ENCODE results near the gene ENOX1.

The ENOX1 gene

GRCh38 chr13:43473437-43473836 lies 313.3 kb downstream of the ENOX1 start:
- no peak overlapping the region for H3K4me3 Mint-ChIP-seq
- no peak for ATAC-seq
- H3K27me3 Mint-ChIP-seq = no peaks in the 10 kb centered on the region
- H3K36me3 Mint-ChIP-seq = no peaks in the 10 kb centered on the region
- H3K27ac Mint-ChIP-seq = no peak overlapping the region
- no peaks in the 10 kb centered on the region for H3K4me1 Mint-ChIP-seq
- no peaks in the 10 kb centered on the region for H3K9me3 Mint-ChIP-seq

- Mint-ChIP-seq H3K4me3 (no peak overlapping the region), H3K27ac (no peak overlapping the region), H3K9me3 (no peaks in the 10 kb centered on the region), H3K4me1 (no peaks in the 10 kb centered on the region), H3K36me3 (no peaks in the 10 kb centered on the region), H3K27me3 (no peaks in the 10 kb centered on the region)
- no peak for ATAC-seq
Observed at GRCh38 chr13:43472980-43473379, 313.8 kb downstream of the ENOX1 start.

GRCh38 chr13:43472339-43472738 lies 314.4 kb downstream of the ENOX1 start:
- no peak overlapping the region for H3K4me3 Mint-ChIP-seq
- H3K4me1 Mint-ChIP-seq = no peaks in the 10 kb centered on the region
- H3K27ac Mint-ChIP-seq = no peak overlapping the region

GRCh38 chr13:43470610-43471009 lies 316.2 kb downstream of the ENOX1 start:
- Mint-ChIP-seq H3K36me3 (no peaks in the 10 kb centered on the region), H3K9me3 (no peaks in the 10 kb centered on the region), H3K4me3 (no peak overlapping the region), H3K4me1 (no peaks in the 10 kb centered on the region), H3K27ac (no peak overlapping the region), H3K27me3 (no peaks in the 10 kb centered on the region)
- ATAC-seq = no peak

More at GRCh38 chr13:43472339-43472738, 314.4 kb downstream of the ENOX1 start:
- Mint-ChIP-seq H3K9me3 (no peaks in the 10 kb centered on the region), H3K27me3 (no peaks in the 10 kb centered on the region), H3K36me3 (no peaks in the 10 kb centered on the region)
- ATAC-seq = no peak

GRCh38 chr13:43469791-43470190 lies 317.0 kb downstream of the ENOX1 start:
- Mint-ChIP-seq H3K27me3 (no peaks in the 10 kb centered on the region), H3K9me3 (no peaks in the 10 kb centered on the region)

GRCh38 chr13:43464578-43465264 lies 322.1 kb downstream of the ENOX1 start:
- Mint-ChIP-seq H3K9me3 (no peaks in the 10 kb centered on the region), H3K36me3 (no peaks in the 10 kb centered on the region), H3K27ac (no peak overlapping the region), H3K4me1 (no peaks in the 10 kb centered on the region), H3K4me3 (no peak overlapping the region), H3K27me3 (peaks cover 7% of the 10 kb centered on the region)
- ATAC-seq = peak; percentile 39

More at GRCh38 chr13:43469791-43470190, 317.0 kb downstream of the ENOX1 start:
- H3K36me3 Mint-ChIP-seq = no peaks in the 10 kb centered on the region
- H3K27ac Mint-ChIP-seq = no peak overlapping the region
- no peak overlapping the region for H3K4me3 Mint-ChIP-seq
- H3K4me1 Mint-ChIP-seq = no peaks in the 10 kb centered on the region
- no peak for ATAC-seq

- Mint-ChIP-seq H3K4me1 (no peaks in the 10 kb centered on the region), H3K27ac (no peak overlapping the region), H3K4me3 (no peak overlapping the region), H3K27me3 (no peaks in the 10 kb centered on the region), H3K9me3 (no peaks in the 10 kb centered on the region), H3K36me3 (no peaks in the 10 kb centered on the region)
- ATAC-seq = no peak
Observed at GRCh38 chr13:43448605-43449336, 338.0 kb downstream of the ENOX1 start.

- ATAC-seq = no peak
Observed at GRCh38 chr13:43446126-43446525, 340.6 kb downstream of the ENOX1 start.

GRCh38 chr13:43445668-43446067 lies 341.1 kb downstream of the ENOX1 start:
- H3K4me1 Mint-ChIP-seq = no peaks in the 10 kb centered on the region
- H3K4me3 Mint-ChIP-seq = no peak overlapping the region
- no peaks in the 10 kb centered on the region for H3K36me3 Mint-ChIP-seq
- no peak for ATAC-seq
- no peaks in the 10 kb centered on the region for H3K27me3 Mint-ChIP-seq
- H3K27ac Mint-ChIP-seq = no peak overlapping the region
- no peaks in the 10 kb centered on the region for H3K9me3 Mint-ChIP-seq

More at GRCh38 chr13:43446126-43446525, 340.6 kb downstream of the ENOX1 start:
- no peaks in the 10 kb centered on the region for H3K36me3 Mint-ChIP-seq
- no peak overlapping the region for H3K27ac Mint-ChIP-seq
- H3K4me1 Mint-ChIP-seq = no peaks in the 10 kb centered on the region
- H3K4me3 Mint-ChIP-seq = no peak overlapping the region
- no peaks in the 10 kb centered on the region for H3K9me3 Mint-ChIP-seq
- no peaks in the 10 kb centered on the region for H3K27me3 Mint-ChIP-seq

- Mint-ChIP-seq H3K9me3 (no peaks in the 10 kb centered on the region), H3K36me3 (no peaks in the 10 kb centered on the region), H3K27me3 (no peaks in the 10 kb centered on the region), H3K27ac (no peak overlapping the region), H3K4me3 (no peak overlapping the region), H3K4me1 (no peaks in the 10 kb centered on the region)
- peak; percentile 24 for ATAC-seq
Observed at GRCh38 chr13:43444081-43444480, 342.7 kb downstream of the ENOX1 start.

GRCh38 chr13:43441899-43442499 lies 344.8 kb downstream of the ENOX1 start:
- Mint-ChIP-seq H3K27ac (no peak overlapping the region), H3K4me1 (no peaks in the 10 kb centered on the region), H3K36me3 (no peaks in the 10 kb centered on the region), H3K27me3 (no peaks in the 10 kb centered on the region), H3K4me3 (no peak overlapping the region), H3K9me3 (no peaks in the 10 kb centered on the region)
- no peak for ATAC-seq

GRCh38 chr13:43441464-43441863 lies 345.3 kb downstream of the ENOX1 start:
- no peaks in the 10 kb centered on the region for H3K4me1 Mint-ChIP-seq

GRCh38 chr13:43434191-43434590 lies 352.6 kb downstream of the ENOX1 start:
- Mint-ChIP-seq H3K27ac (no peak overlapping the region), H3K36me3 (no peaks in the 10 kb centered on the region), H3K4me1 (no peaks in the 10 kb centered on the region), H3K9me3 (no peaks in the 10 kb centered on the region), H3K4me3 (no peak overlapping the region), H3K27me3 (no peaks in the 10 kb centered on the region)
- no peak for ATAC-seq

More at GRCh38 chr13:43441464-43441863, 345.3 kb downstream of the ENOX1 start:
- Mint-ChIP-seq H3K27ac (no peak overlapping the region), H3K27me3 (no peaks in the 10 kb centered on the region), H3K36me3 (no peaks in the 10 kb centered on the region), H3K4me3 (no peak overlapping the region), H3K9me3 (no peaks in the 10 kb centered on the region)
- ATAC-seq = no peak

- Mint-ChIP-seq H3K27me3 (no peaks in the 10 kb centered on the region), H3K4me3 (no peak overlapping the region), H3K9me3 (no peaks in the 10 kb centered on the region), H3K27ac (no peak overlapping the region), H3K36me3 (no peaks in the 10 kb centered on the region), H3K4me1 (no peaks in the 10 kb centered on the region)
- ATAC-seq = no peak
Observed at GRCh38 chr13:43433691-43434141, 353.1 kb downstream of the ENOX1 start.

- Mint-ChIP-seq H3K4me3 (no peak overlapping the region), H3K27ac (no peak overlapping the region), H3K27me3 (no peaks in the 10 kb centered on the region), H3K36me3 (no peaks in the 10 kb centered on the region), H3K9me3 (no peaks in the 10 kb centered on the region), H3K4me1 (no peaks in the 10 kb centered on the region)
- ATAC-seq = no peak
Observed at GRCh38 chr13:43432958-43433357, 353.8 kb downstream of the ENOX1 start.
